Measurements from ENCODE around the gene COL6A3.

GRCh38 chr2:237289139-237289538, 124.8 kb downstream of the COL6A3 start:
- TF ChIP-seq, protein P1, sequence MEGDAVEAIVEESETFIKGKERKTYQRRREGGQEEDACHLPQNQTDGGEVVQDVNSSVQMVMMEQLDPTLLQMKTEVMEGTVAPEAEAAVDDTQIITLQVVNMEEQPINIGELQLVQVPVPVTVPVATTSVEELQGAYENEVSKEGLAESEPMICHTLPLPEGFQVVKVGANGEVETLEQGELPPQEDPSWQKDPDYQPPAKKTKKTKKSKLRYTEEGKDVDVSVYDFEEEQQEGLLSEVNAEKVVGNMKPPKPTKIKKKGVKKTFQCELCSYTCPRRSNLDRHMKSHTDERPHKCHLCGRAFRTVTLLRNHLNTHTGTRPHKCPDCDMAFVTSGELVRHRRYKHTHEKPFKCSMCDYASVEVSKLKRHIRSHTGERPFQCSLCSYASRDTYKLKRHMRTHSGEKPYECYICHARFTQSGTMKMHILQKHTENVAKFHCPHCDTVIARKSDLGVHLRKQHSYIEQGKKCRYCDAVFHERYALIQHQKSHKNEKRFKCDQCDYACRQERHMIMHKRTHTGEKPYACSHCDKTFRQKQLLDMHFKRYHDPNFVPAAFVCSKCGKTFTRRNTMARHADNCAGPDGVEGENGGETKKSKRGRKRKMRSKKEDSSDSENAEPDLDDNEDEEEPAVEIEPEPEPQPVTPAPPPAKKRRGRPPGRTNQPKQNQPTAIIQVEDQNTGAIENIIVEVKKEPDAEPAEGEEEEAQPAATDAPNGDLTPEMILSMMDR (conservative IDR thresholded peaks at IDR 0.05): no peak
- no peak for TF ChIP-seq ZFX (IDR thresholded peaks at IDR 0.05)
